Smooth muscle cell (in vitro differentiated cells): ENCODE results near the gene SUZ12. TPM values are rescaled to one million over a fixed set of nuclear protein-coding genes. Genes with fewer than 3 reads are reported as not detected.
"Not testable (repeated sequence)": the region's sequence is repeated elsewhere in the genome, so short reads cannot be mapped to it uniquely, and the experiment has no call there.

Experiments used
- DNase-seq: peaks from one replicate; lab custom pipeline; 2025; ENCODE audit not compliant: unreplicated experiment; lab: John Stamatoyannopoulos, UW
- H2AFZ ChIP-seq: fragments of 200-600 bp; sonication (generic); 2 replicates; pipeline ENCODE4 v1.6.0; 2016; ENCODE audit warnings: antibody characterized with exemption, low read depth, mild to moderate bottlenecking
- H3F3A ChIP-seq: fragments of 200-600 bp; sonication (generic); 2 replicates; pipeline ENCODE4 v1.6.0; 2017; ENCODE audit warnings: antibody characterized with exemption, low read depth
- H3K27ac ChIP-seq: fragments of 200-600 bp; sonication (generic); 2 replicates; pipeline ENCODE4 v1.5.1; 2016; ENCODE audit warnings: low read depth, mild to moderate bottlenecking
- H3K27me3 ChIP-seq: fragments of 200-600 bp; sonication (generic); 2 replicates; pipeline ENCODE4 v1.6.1; 2016; ENCODE audit warnings: low read depth, mild to moderate bottlenecking
- H3K36me3 ChIP-seq: fragments of 200-600 bp; sonication (generic); 2 replicates; pipeline ENCODE4 v1.5.1; 2016; ENCODE audit warnings: low read depth
- H3K4me1 ChIP-seq: fragments of 200-600 bp; sonication (generic); 2 replicates; pipeline ENCODE4 v1.5.1; 2016; ENCODE audit warnings: low read depth
- H3K4me2 ChIP-seq: fragments of 200-600 bp; sonication (generic); 2 replicates; pipeline ENCODE4 v1.6.0; 2016; ENCODE audit warnings: mild to moderate bottlenecking
- H3K4me3 ChIP-seq: fragments of 200-600 bp; sonication (generic); 2 replicates; pipeline ENCODE4 v1.5.1; 2016; ENCODE audit warnings: mild to moderate bottlenecking
- H3K79me2 ChIP-seq: fragments of 200-600 bp; sonication (generic); 2 replicates; pipeline ENCODE4 v1.6.0; 2016; ENCODE audit warnings: low read depth, mild to moderate bottlenecking
- H3K9ac ChIP-seq: fragments of 200-600 bp; sonication (generic); 2 replicates; pipeline ENCODE4 v1.6.0; 2016; ENCODE audit warnings: low read depth
- H3K9me3 ChIP-seq: fragments of 200-600 bp; sonication (generic); replicated peaks from 2 replicates; pipeline ENCODE4 v1.5.1; 2016; ENCODE audit warnings: low read depth
- H4K20me1 ChIP-seq: fragments of 200-600 bp; sonication (generic); 2 replicates; pipeline ENCODE4 v1.6.0; 2016; ENCODE audit warnings: low read depth
- WGBS: methylation state at CpG from one replicate; pipeline ENCODE4 v1.1.7; 2016; ENCODE audit warnings: low lambda C conversion rate; 5-methylcytosine and 5-hydroxymethylcytosine counted together
- polyA plus RNA-seq: library from polyadenylated mRNA; unstranded; fragments of >200 nt; fragmentation: Nextera tagmentation; extraction: Ambion mirVana; gene quantifications from 2 replicates; pipeline ENCODE4 v1.2.1, GENCODE V29; 2016
- total RNA-seq: library from RNA; depleted of rRNA; stranded (reverse); fragments of >200 nt; gene quantifications from 2 replicates; pipeline ENCODE4 v1.2.3, GENCODE V29; 2014
- TF ChIP-seq, protein P1 (sequence below): fragments of 200-600 bp; sonication (generic); IDR thresholded peaks from 2 replicates; pipeline ENCODE4 v1.5.1; 2017; ENCODE audit warnings: borderline replicate concordance, mild to moderate bottlenecking, antibody characterized with exemption; ENCODE audit not compliant: insufficient read depth, poor library complexity, severe bottlenecking

SUZ12 gene
- total and polyA plus RNA-seq, 2 experiments from 2014 or later, result 11.1 to 26.3 TPM

DNA sequence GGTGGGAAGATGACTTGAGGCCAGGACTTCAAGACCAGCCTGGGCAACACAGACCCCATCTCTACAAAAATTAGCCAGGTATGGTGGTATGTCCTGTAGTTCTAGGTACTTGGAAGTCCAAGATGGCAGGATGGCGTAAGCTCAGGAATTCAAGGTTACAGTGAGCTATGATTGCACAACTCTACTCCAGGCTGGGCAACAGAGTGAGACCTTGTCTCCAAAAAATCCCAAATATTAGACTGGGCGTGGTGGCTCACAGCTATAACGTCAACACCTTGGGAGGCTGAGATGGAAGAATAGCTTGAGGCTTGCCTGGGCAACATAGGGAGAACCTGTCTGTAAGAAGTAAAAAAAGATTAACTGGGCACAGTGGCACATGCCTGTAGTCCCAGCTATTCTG lies 30.8 kb downstream of the SUZ12 start:
- H3K4me2 ChIP-seq, result no peak overlapping the region
- TF ChIP-seq, protein P1, sequence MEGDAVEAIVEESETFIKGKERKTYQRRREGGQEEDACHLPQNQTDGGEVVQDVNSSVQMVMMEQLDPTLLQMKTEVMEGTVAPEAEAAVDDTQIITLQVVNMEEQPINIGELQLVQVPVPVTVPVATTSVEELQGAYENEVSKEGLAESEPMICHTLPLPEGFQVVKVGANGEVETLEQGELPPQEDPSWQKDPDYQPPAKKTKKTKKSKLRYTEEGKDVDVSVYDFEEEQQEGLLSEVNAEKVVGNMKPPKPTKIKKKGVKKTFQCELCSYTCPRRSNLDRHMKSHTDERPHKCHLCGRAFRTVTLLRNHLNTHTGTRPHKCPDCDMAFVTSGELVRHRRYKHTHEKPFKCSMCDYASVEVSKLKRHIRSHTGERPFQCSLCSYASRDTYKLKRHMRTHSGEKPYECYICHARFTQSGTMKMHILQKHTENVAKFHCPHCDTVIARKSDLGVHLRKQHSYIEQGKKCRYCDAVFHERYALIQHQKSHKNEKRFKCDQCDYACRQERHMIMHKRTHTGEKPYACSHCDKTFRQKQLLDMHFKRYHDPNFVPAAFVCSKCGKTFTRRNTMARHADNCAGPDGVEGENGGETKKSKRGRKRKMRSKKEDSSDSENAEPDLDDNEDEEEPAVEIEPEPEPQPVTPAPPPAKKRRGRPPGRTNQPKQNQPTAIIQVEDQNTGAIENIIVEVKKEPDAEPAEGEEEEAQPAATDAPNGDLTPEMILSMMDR, result no peak
- no peaks in the 10 kb centered on the region for H3K27me3 ChIP-seq
- WGBS, result 93% methylated on average over 3 of the region's 3 CpGs
- no peak for DNase-seq
- no peak overlapping the region for H3K9ac ChIP-seq
- H3K9me3 ChIP-seq, result no peaks in the 10 kb centered on the region
- peaks cover 7% of the 10 kb centered on the region for H3K79me2 ChIP-seq
- H2AFZ ChIP-seq, result no peak overlapping the region
- H3K4me3 ChIP-seq, result no peak overlapping the region
- H3K4me1 ChIP-seq, result no peaks in the 10 kb centered on the region
- H3F3A ChIP-seq, result no peaks in the 10 kb centered on the region
- H3K27ac ChIP-seq, result no peak overlapping the region
- H4K20me1 ChIP-seq, result peaks cover 7% of the 10 kb centered on the region
- H3K36me3 ChIP-seq, result no peaks in the 10 kb centered on the region

DNA sequence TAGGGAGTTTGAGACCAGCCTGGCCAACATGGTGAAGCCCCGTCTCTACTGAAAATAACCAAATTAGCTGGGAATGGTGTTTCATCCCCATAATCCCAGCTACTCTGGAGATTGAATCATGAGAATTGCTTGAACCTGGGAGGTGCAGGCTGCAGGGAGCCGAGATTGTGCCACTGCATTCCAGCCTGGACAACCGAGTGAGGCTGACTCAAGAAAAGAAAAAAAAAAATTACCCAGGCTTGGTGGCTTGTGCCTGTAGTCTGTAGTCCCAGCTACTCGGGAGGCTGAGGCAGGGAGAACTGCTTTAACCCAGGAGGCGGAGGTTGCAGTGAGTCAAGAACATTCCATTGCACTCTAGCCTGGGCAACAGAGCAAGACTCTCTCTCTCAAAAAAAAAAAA lies 33.6 kb downstream of the SUZ12 start:
- not testable (repeated sequence) for H2AFZ ChIP-seq, H3K4me2 ChIP-seq, DNase-seq, H4K20me1 ChIP-seq, H3K27me3 ChIP-seq, H3K27ac ChIP-seq, H3K4me3 ChIP-seq, H3K9me3 ChIP-seq, H3K79me2 ChIP-seq, H3K36me3 ChIP-seq, H3K9ac ChIP-seq, H3K4me1 ChIP-seq, H3F3A ChIP-seq
- WGBS, result 88% methylated on average over 5 of the region's 5 CpGs

DNA sequence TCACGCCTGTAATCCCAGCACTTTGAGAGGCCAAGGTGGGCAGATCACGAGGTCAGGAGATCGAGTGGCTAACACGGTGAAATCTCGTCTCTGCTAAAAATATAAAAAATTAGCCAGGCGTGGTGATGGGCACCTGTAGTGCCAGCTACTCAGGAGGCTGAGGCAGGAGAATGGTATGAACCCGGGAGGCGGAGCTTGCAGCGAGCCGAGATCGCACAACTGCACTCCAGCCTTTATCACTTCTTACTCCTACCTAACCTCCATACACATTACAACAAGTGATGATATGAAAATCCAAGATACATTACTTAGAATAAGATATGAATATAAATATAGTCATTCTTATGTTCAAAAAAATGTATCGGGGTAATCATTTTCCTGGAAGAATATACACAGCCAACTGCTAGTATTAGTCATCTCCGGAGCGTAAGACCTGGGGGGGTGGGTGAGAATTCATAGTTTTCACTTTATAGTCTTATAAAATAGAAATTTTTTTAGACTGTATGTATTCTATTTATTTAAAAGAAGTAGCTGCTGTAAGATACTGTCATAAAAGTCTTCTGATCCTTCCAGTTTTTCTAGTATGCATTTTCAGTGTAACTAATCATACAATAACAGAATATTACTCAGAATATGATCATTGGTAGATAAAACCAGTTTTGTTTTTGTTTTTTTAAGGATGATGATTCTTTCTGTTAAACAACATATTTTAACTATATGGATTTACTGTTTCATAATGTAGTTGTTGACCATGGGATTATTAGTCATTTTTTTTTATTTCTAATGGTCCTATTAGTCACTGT lies 37.7 kb downstream of the SUZ12 start:
- H3K79me2 ChIP-seq, H4K20me1 ChIP-seq, H3K27ac ChIP-seq, H3K36me3 ChIP-seq, DNase-seq, H3K4me3 ChIP-seq, H2AFZ ChIP-seq, H3K27me3 ChIP-seq, H3K4me2 ChIP-seq, H3K9ac ChIP-seq, H3K4me1 ChIP-seq, H3K9me3 ChIP-seq, H3F3A ChIP-seq: not testable (repeated sequence)
- 97% methylated on average over 14 of the region's 14 CpGs for WGBS

DNA sequence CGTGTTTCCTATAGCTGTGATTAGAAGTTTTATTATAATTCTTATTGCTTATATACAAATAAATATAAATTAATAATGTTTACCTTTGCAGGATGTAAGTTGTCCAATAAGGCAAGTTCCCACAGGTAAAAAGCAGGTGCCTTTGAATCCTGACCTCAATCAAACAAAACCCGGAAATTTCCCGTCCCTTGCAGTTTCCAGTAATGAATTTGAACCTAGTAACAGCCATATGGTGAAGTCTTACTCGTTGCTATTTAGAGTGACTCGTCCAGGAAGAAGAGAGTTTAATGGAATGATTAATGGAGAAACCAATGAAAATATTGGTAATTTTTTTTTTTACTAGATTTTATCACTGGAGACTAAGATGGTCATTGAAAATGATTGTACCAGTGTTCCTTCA lies 38.6 kb downstream of the SUZ12 start:
- H4K20me1 ChIP-seq, H3K27me3 ChIP-seq, H3K27ac ChIP-seq, H3K4me3 ChIP-seq, H3K4me1 ChIP-seq, H3K4me2 ChIP-seq, H3K9ac ChIP-seq, H3K9me3 ChIP-seq, DNase-seq, H3F3A ChIP-seq, H3K36me3 ChIP-seq, H3K79me2 ChIP-seq, H2AFZ ChIP-seq: not testable (repeated sequence)
- WGBS, result 97% methylated on average over 5 of the region's 5 CpGs

DNA sequence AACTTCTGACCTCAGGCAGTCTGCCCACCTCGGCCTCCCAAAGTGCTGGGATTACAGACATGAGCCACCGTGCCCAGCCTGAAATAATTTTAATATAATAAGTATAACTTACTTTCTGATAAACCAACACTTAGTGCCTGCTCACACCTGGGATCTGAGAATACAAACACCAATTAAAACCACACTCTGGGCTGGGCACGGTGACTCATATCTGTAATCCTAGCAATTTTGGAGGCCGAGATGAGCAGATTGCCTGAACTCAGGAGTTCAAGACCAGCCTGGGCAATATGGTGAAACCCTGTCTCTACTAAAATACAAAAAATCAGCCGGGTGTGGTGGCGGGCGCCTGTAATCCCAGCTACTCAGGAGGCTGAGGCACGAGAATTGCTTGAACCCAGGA lies 55.0 kb downstream of the SUZ12 start:
- not testable (repeated sequence) for H3K9me3 ChIP-seq, H3K4me3 ChIP-seq, H4K20me1 ChIP-seq, H3K27ac ChIP-seq, H3K27me3 ChIP-seq, H2AFZ ChIP-seq, H3F3A ChIP-seq, H3K4me2 ChIP-seq, DNase-seq, H3K79me2 ChIP-seq, H3K9ac ChIP-seq, H3K4me1 ChIP-seq
- H3K36me3 ChIP-seq, result peaks cover 29% of the 10 kb centered on the region
- 97% methylated on average over 8 of the region's 8 CpGs for WGBS
